WI38 (cell line): ENCODE data around the gene ANKUB1.

Source experiments
- H3K4me3 ChIP-seq: 2 replicates; pipeline ENCODE4 v1.5.1; 2011; ENCODE audit warnings: low read depth, mild to moderate bottlenecking, control low read depth, low read length
- TF ChIP-seq, protein P1 (sequence below): IDR thresholded peaks from 2 replicates; pipeline ENCODE4 v1.5.1; 2012; ENCODE audit warnings: low read depth, mild to moderate bottlenecking, control low read depth, low read length

Gene ANKUB1

DNA sequence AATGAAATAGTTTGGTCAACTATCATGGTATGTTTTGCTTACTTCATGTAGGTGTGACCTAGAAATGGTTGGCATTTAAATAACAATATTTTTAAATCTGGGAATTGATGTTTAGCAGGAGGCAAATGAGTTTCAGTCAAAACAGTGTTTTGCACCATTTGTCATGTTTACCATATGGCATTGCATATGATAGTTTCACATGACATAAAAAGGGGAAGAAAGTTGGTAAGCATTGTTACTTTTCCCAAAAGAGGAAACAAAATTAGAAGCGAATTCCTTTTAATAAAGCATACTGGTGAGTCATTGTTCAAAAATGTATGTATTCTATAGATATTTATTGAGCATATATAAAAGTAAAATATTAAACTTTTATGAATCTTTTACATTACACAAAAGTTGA lies 23.0 kb upstream of the ANKUB1 start:
- no peak overlapping the region for H3K4me3 ChIP-seq
- TF ChIP-seq, protein P1, sequence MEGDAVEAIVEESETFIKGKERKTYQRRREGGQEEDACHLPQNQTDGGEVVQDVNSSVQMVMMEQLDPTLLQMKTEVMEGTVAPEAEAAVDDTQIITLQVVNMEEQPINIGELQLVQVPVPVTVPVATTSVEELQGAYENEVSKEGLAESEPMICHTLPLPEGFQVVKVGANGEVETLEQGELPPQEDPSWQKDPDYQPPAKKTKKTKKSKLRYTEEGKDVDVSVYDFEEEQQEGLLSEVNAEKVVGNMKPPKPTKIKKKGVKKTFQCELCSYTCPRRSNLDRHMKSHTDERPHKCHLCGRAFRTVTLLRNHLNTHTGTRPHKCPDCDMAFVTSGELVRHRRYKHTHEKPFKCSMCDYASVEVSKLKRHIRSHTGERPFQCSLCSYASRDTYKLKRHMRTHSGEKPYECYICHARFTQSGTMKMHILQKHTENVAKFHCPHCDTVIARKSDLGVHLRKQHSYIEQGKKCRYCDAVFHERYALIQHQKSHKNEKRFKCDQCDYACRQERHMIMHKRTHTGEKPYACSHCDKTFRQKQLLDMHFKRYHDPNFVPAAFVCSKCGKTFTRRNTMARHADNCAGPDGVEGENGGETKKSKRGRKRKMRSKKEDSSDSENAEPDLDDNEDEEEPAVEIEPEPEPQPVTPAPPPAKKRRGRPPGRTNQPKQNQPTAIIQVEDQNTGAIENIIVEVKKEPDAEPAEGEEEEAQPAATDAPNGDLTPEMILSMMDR = no peak

DNA sequence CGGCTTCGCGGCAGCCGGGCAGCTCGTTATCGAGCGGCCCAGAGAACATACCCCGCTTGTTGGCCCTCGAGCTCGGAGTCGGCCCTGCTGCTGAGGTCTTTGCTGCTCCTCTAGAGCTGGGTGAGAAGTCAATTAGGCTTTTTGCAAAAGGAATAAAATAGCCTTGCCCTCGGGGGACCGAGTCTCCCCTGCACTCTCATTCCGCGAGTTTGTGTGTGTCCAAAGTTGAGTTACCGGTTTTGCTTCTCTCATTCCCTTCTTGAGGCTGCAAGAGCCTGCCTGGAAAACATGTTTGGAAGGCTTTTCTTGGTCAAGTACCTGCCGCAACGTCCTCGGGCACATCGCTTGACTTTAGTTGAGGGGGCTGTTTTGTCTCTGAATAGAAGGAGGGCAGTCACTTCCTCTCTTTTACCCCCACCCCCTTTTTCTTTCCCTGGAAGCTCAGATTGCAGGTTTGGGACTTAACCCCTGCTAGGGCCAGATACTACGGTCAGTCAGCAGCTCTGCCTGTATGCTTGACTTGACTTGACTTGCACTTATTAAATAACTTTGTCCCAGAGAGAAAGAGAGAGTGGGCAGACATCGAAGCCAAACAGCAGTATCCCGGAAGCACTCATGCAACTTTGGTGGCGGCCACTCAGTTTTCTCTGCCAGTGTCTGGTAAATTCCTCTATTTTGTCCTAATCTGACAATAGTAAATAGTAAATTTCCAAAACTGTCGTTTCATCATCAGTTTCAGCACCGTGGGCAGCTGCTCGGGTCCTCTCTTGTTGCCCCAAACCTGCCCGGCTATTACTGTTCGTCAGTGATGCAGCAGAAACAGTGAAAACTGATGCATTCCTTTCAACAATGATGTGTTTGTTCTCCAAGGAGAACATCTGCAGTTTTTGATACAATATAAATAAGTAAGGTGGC lies 21.3 kb upstream of the ANKUB1 start:
- TF ChIP-seq, protein P1 = no peak
- peak overlapping the region; percentile 85 for H3K4me3 ChIP-seq

DNA sequence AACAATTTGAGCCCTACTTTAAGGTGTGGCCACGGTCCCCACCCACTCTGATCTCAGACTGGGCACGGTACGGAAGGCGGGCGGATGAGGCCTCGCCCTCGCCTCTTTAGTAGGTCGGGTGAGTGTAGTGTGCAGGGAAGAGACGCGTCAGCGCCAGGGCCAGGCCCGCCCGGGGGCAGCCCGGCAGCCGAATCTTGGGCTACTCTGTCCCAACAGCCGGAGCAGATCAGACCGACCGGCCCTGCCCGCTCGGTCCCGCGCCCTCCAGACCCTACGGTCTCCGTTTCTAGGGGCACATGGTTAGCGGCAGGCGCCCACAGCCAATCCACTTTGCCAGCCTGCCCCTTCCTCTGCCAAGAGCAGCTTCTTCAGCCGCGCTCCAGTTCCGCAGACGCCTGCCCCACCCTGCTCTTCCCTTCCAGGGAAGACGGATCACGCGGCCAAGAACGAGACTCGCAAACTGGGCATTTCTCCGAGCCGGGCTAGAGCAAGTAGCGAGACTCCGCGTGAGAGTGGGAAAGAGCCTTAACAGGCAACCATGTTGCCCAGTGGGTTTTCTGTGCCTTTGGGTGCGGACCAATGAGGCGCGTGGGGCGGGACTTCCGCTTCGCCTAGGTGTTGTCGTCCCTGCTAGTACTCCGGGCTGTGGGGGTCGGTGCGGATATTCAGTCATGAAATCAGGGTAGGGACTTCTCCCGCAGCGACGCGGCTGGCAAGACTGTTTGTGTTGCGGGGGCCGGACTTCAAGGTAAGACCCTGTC lies 20.4 kb upstream of the ANKUB1 start, which contains the start of gene RNF13:
RNF13 (plus strand) TSS at position 610 of the 761 bp plus-strand sequence. CDS start 32,812 bp downstream, outside the sequence.
- TF ChIP-seq, protein P1 = no peak
- H3K4me3 ChIP-seq = peak within 1 kb of the TSS; percentile 85

DNA sequence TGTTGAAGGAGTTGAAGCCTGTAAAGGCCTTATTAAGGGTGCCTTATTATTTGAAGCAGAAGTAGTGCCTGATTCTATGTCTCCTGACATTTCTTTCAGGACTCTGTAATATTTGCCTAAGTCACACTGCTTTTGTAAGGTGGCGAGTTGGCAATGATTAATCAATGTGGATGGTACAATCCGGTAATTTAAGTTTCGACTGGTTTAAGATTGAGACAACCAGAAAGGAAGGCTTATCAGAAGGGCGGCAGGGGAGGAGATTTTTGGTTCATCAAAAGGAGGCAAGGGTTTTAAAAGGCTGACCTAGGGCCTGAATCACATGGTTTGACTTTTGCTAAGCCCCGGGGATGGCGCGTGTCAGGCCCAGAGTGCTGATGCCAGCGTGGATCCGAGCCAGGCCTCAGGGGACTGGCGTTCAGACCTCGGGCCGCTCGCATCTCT lies 19.8 kb upstream of the ANKUB1 start:
- TF ChIP-seq, protein P1 = no peak
- H3K4me3 ChIP-seq = peak overlapping the region; percentile 85

DNA sequence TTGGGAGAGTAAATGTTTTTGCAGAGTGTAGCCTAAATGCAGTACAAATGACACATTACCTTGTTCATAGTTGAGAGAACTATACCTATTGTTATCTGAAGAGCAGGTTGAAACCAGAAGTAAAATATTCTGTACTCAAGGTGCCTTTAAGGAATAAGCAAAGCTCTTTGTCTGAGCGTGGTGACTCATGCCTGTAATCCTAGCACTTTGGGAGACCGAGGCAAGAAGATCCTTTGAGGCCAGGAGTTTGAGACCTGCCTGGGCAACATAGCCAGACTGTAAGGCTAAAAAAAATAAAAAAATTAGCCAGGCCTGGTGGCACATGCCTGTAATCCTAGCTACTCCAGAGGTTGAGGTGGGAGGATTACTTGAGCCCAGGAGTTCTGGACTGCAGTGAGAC lies 18.5 kb upstream of the ANKUB1 start:
- TF ChIP-seq, protein P1 = no peak
- H3K4me3 ChIP-seq = no peak overlapping the region

DNA sequence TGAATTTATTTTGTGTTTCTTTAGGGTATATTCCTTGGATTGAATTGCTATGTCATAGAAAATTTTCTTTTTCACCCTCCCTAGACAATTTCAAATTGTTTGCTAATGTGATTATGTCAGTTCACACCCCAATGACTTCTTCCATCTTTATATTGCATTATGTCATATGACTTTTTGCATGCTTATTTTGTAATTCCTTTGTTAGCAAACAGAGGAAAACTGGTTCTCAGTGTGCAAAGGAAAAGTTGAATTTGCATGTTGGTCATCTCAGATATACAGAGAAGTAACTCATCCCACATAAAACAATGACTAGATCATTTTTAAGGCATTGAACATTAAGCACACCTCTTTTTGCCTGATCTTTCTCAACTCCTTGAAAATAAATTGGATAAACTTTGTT lies 17.3 kb upstream of the ANKUB1 start:
- TF ChIP-seq, protein P1 = no peak
- no peak overlapping the region for H3K4me3 ChIP-seq
